Renal cortex interstitium (tissue), 11 donors: ENCODE results near the gene TSPAN7. TPM values are rescaled to one million over a fixed set of nuclear protein-coding genes. Genes with fewer than 3 reads are reported as not detected.

Experiments used
- DNase-seq, 11 donors: peaks; one replicate each; pipeline ENCODE4 v3.0.0-alpha.2; 2013; ENCODE audit warnings: low read depth in 9 of 11, low spot score in 4 of 11; ENCODE audit errors: extremely low read depth in 1 of 11
- polyA plus RNA-seq, 3 donors: library from polyadenylated mRNA; unstranded; fragments of 120-200 nt; gene quantifications; one replicate each; pipeline ENCODE4 v1.2.1, GENCODE V29; 2013; ENCODE audit not compliant: insufficient read length in 3 of 3

TSPAN7 gene
- polyA plus RNA-seq, 3 donors = 42.6 to 54.0 (median 45.9) TPM

DNA sequence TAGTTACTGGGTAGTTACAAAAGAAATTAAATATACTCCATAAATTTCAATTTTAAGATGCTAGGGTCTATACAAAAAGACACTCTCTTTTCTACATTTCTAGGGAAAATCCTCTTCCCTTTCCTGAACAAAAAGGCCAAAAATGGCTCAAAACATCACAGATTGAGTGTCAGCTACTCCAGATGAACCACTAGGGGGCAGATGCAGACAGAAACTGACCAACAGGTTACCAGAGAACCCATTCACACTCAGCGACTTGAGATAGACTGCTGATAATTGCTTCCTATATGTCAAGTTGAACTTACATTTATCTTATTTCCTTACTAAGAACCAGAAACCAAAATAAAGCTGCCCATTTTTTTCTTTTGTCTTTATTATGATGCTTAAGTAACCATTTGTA, 156.5 kb downstream of the TSPAN7 start:
- no peak for DNase-seq

GRCh38 chrX:38718311-38718710, 157.0 kb downstream of the TSPAN7 start:
- DNase-seq = no peak

DNA sequence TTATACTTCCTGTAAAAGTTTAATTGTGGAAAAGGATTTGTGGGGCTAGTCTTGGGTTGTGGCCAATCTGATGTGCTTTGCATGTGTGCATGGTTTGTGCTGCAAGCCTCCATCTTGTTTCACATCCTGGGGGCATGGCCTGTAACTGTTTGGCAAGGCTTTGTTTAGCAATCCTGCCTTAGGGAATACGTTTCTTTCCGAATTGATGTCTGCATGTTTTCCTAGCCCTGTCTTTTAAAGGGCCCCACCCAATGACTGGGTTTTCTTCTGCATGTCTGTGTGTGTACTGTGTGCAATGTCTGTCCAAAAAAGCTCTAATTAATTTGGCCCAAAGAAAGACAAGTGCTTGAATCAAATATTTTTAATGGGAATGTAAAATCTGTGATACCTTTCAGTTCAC, 165.3 kb downstream of the TSPAN7 start:
- no peak for DNase-seq

DNA sequence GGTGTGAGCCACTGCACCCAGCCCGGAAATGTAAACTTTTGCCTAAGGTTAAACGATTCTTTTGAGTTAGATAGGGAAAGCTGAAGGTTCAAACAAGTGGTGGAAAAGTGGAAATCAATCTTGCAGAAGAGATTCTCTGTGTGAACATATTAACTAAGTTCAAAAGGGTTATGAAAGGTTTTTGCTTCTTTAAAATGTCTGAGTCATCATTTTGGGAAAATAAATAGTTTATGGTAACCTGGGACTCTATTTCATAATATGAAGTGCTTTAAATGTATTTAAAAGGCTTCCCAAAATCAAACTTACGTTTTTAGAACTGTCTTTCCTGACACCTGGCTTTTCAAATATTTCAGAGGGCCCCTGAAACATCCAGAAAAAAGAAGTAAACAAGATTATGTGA, 166.3 kb downstream of the TSPAN7 start:
- DNase-seq = no peak

GRCh38 chrX:38732866-38733265, 171.5 kb downstream of the TSPAN7 start:
- peak in 1 of 11 donors; percentile 22 for DNase-seq

Other genes with a start within 250 kb of the TSPAN7 start
- gene RPGR, start 234.0 kb upstream of the TSPAN7 start, polyA plus RNA-seq = 10 to 100 TPM; 12.6 to 21.6 (median 17.8) TPM
- under 1 TPM in 1 of 3 donors, not detected in 2; 0.15 TPM for gene OTC, start 208.9 kb upstream of the TSPAN7 start, polyA plus RNA-seq
- gene MID1IP1, start 239.9 kb downstream of the TSPAN7 start, polyA plus RNA-seq = 10 to 100 TPM; 15.9 to 26.1 (median 24.0) TPM